SU-DHL-6 (cell line): ENCODE results near the gene NSMF.

Source experiments
- H2AFZ ChIP-seq: fragments of 200-600 bp; sonication (generic); 2 replicates; pipeline ENCODE4 v1.6.1; 2014; ENCODE audit warnings: low read depth, mild to moderate bottlenecking, moderate library complexity, mixed read lengths, antibody characterized with exemption, low read length; ENCODE audit not compliant: severe bottlenecking
- H3F3A ChIP-seq: fragments of 200-600 bp; shearing (Covaris generic); 2 replicates; pipeline ENCODE4 v1.6.0; 2016; ENCODE audit warnings: antibody characterized with exemption, mild to moderate bottlenecking; ENCODE audit not compliant: insufficient read depth
- H3K27ac ChIP-seq: fragments of 200-600 bp; sonication (generic); 2 replicates; pipeline ENCODE4 v1.5.1; 2016; ENCODE audit warnings: low read depth, mild to moderate bottlenecking, low read length, moderate library complexity, mixed read lengths
- H3K27me3 ChIP-seq: fragments of 200-600 bp; sonication (generic), shearing (Covaris generic); 2 replicates; pipeline ENCODE4 v1.6.0; 2014; ENCODE audit warnings: mild to moderate bottlenecking, low read length
- H3K36me3 ChIP-seq: fragments of 200-600 bp; sonication (generic); 2 replicates; pipeline ENCODE4 v1.6.1; 2014; ENCODE audit warnings: mild to moderate bottlenecking, low read length, mixed read lengths
- H3K4me2 ChIP-seq: fragments of 300-600, 200-600 bp; shearing (Covaris generic), sonication (generic); 2 replicates; pipeline ENCODE4 v1.6.0; 2014; ENCODE audit warnings: low read length, low read depth, mild to moderate bottlenecking; ENCODE audit not compliant: poor library complexity, severe bottlenecking
- H3K4me3 ChIP-seq: fragments of 200-600 bp; sonication (generic); 2 replicates; pipeline ENCODE4 v1.5.1; 2014; ENCODE audit warnings: antibody characterized with exemption, low read length, mild to moderate bottlenecking, mixed read lengths; ENCODE audit not compliant: insufficient read depth, poor library complexity, severe bottlenecking
- H3K79me2 ChIP-seq: fragments of 200-600 bp; sonication (generic); 2 replicates; pipeline ENCODE4 v1.6.1; 2014; ENCODE audit warnings: mild to moderate bottlenecking, low read length, moderate library complexity; ENCODE audit not compliant: insufficient read depth
- H3K9ac ChIP-seq: fragments of 200-600 bp; sonication (generic); 2 replicates; pipeline ENCODE4 v1.7.0; 2014; ENCODE audit warnings: mild to moderate bottlenecking, low read length
- H3K9me2 ChIP-seq: fragments of 200-600 bp; sonication (generic); replicated peaks from 2 replicates; pipeline ENCODE4 v1.6.1; 2014; ENCODE audit warnings: low read length; ENCODE audit not compliant: insufficient read depth
- H3K9me3 ChIP-seq: fragments of 200-600 bp; sonication (generic); 2 replicates; pipeline ENCODE4 v1.6.1; 2014; ENCODE audit warnings: low read length, mixed read lengths; ENCODE audit not compliant: insufficient read depth
- H4K20me1 ChIP-seq: fragments of 200-600 bp; sonication (generic); 2 replicates; pipeline ENCODE4 v1.6.1; 2014; ENCODE audit warnings: low read depth, mild to moderate bottlenecking, antibody characterized with exemption, low read length, moderate library complexity, mixed read lengths
- CTCF ChIP-seq: fragments of 200-600 bp; sonication (generic); IDR thresholded peaks from one replicate; pipeline ENCODE4 v1.5.1; 2017; ENCODE audit warnings: antibody characterized with exemption, mild to moderate bottlenecking, low read length, moderate library complexity; ENCODE audit not compliant: insufficient read depth, poor library complexity, severe bottlenecking
- EZH2phosphoT487 ChIP-seq: fragments of 200-600 bp; sonication (generic), shearing (Covaris generic); conservative IDR thresholded peaks from 2 replicates; pipeline ENCODE4 v1.6.1; 2018; ENCODE audit warnings: mild to moderate bottlenecking, antibody characterized with exemption, low read length, moderate library complexity, mixed read lengths

NSMF gene

DNA sequence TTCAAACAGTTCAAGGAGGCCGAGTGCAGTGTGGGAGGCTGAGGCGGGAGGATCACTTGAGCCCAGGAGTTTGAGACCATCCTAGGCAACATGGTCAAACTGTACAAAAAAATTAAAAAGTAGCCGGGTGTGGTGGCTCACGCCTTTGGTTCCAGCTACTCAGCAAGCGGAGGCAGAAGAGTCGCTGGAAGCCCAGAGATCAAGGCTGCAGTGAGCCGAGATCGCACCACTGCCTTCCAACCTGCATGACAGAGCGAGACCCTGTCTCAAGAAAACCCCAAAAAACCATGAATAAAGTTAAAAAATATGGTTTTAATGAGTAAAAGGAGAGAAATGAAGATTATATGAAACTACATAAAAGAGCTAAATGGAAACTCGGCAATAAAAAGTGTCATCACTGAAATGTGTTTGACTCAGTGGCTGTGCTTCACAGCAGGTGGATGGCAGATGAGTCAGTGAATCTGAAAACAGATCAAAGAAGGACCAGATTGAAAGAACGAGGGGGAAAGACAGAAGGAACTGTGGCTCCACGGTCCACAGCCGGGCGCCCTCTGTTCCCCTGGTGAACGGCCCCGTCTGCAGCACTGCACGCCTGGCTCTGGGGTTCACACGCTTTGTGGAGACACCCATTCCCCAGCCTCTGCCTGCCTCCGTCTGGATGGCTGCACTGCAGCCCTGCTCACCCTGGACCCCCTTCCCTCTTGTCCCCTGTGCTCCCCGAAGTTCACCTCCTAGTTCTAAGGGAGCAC is 61.3 kb downstream of the NSMF start:
- H3F3A ChIP-seq: no peaks in the 10 kb centered on the region
- H3K4me3 ChIP-seq: no peak overlapping the region
- no peaks in the 10 kb centered on the region for H3K9me3 ChIP-seq
- no peak overlapping the region for H3K27ac ChIP-seq
- no peak overlapping the region for H3K9ac ChIP-seq
- TF ChIP-seq CTCF (no peak), EZH2phosphoT487 (no peak)
- H2AFZ ChIP-seq: no peak overlapping the region
- H3K79me2 ChIP-seq: no peaks in the 10 kb centered on the region
- no peaks in the 10 kb centered on the region for H3K27me3 ChIP-seq
- no peaks in the 10 kb centered on the region for H3K9me2 ChIP-seq
- H3K36me3 ChIP-seq: no peaks in the 10 kb centered on the region
- no peaks in the 10 kb centered on the region for H4K20me1 ChIP-seq
- H3K4me2 ChIP-seq: no peak overlapping the region
